Measurements from ENCODE around the gene OR51G1.

Gene OR51G1

GRCh38 chr11:4926608-4927007, 2.5 kb upstream of the OR51G1 start:
- H3K4me1 ChIP-seq (ENCODE audit: insufficient read depth, insufficient read length), result no peaks in the 10 kb centered on the region
- no peaks in the 10 kb centered on the region for H3K36me3 ChIP-seq (ENCODE audit: insufficient read depth, insufficient read length, low read length)
- no peak overlapping the region for H3K9ac ChIP-seq (ENCODE audit: insufficient read length, low read depth)
- H3K4me3 ChIP-seq (ENCODE audit: insufficient read length, low read depth), result no peak overlapping the region
- no peaks in the 10 kb centered on the region for H3K9me3 ChIP-seq (ENCODE audit: insufficient read depth, low read length)
- no peak for DNase-seq (ENCODE audit: low read depth, low spot score)
- TF ChIP-seq ZNF274 (IDR thresholded peaks at IDR 0.05; ENCODE audit: low read depth, low read length) (no peak), YY1 (IDR thresholded peaks at IDR 0.05; ENCODE audit: insufficient read depth, insufficient read length) (no peak), SUZ12 (IDR thresholded peaks at IDR 0.05; ENCODE audit: extremely low read depth, insufficient read depth, insufficient read length) (no peak)
- H3K27me3 ChIP-seq (ENCODE audit: insufficient read depth, insufficient read length), result no peaks in the 10 kb centered on the region

GRCh38 chr11:4922304-4922703, 1.8 kb downstream of the OR51G1 start:
- Histone ChIP-seq H3K4me3 (ENCODE audit: insufficient read length, low read depth) (no peak overlapping the region), H3K4me1 (ENCODE audit: insufficient read depth, insufficient read length) (no peaks in the 10 kb centered on the region), H3K9ac (ENCODE audit: insufficient read length, low read depth) (no peak overlapping the region)

GRCh38 chr11:4921796-4922195, 2.3 kb downstream of the OR51G1 start:
- TF ChIP-seq YY1 (IDR thresholded peaks at IDR 0.05; ENCODE audit: insufficient read depth, insufficient read length), result no peak
- no peak for TF ChIP-seq SUZ12 (IDR thresholded peaks at IDR 0.05; ENCODE audit: extremely low read depth, insufficient read depth, insufficient read length)
- TF ChIP-seq ZNF274 (IDR thresholded peaks at IDR 0.05; ENCODE audit: low read depth, low read length), result no peak
- no peak for DNase-seq (ENCODE audit: low read depth, low spot score)
- Histone ChIP-seq H3K4me3 (ENCODE audit: insufficient read length, low read depth) (no peak overlapping the region), H3K9me3 (ENCODE audit: insufficient read depth, low read length) (no peaks in the 10 kb centered on the region), H3K36me3 (ENCODE audit: insufficient read depth, insufficient read length, low read length) (no peaks in the 10 kb centered on the region), H3K4me1 (ENCODE audit: insufficient read depth, insufficient read length) (no peaks in the 10 kb centered on the region), H3K27me3 (ENCODE audit: insufficient read depth, insufficient read length) (no peaks in the 10 kb centered on the region), H3K9ac (ENCODE audit: insufficient read length, low read depth) (no peak overlapping the region)

More at GRCh38 chr11:4922304-4922703, 1.8 kb downstream of the OR51G1 start:
- no peak for DNase-seq (ENCODE audit: low read depth, low spot score)
- no peaks in the 10 kb centered on the region for H3K9me3 ChIP-seq (ENCODE audit: insufficient read depth, low read length)
- no peak for TF ChIP-seq SUZ12 (IDR thresholded peaks at IDR 0.05; ENCODE audit: extremely low read depth, insufficient read depth, insufficient read length)
- TF ChIP-seq ZNF274 (IDR thresholded peaks at IDR 0.05; ENCODE audit: low read depth, low read length), result no peak
- no peaks in the 10 kb centered on the region for H3K36me3 ChIP-seq (ENCODE audit: insufficient read depth, insufficient read length, low read length)
- no peaks in the 10 kb centered on the region for H3K27me3 ChIP-seq (ENCODE audit: insufficient read depth, insufficient read length)

GRCh38 chr11:4919250-4919649, 4.9 kb downstream of the OR51G1 start, which contains the start of gene OR51G2:
OR51G2 (minus strand) TSS chr11:4919350; CDS start chr11:4915663, 3,687 bp downstream.
- DNase-seq (ENCODE audit: low read depth, low spot score), result no peak
- Histone ChIP-seq H3K4me1 (ENCODE audit: insufficient read depth, insufficient read length) (no peaks in the 10 kb centered on the region), H3K36me3 (ENCODE audit: insufficient read depth, insufficient read length, low read length) (no peaks in the 10 kb centered on the region), H3K27me3 (ENCODE audit: insufficient read depth, insufficient read length) (no peaks in the 10 kb centered on the region), H3K4me3 (ENCODE audit: insufficient read length, low read depth) (no peak within 1 kb of the TSS), H3K9ac (ENCODE audit: insufficient read length, low read depth) (no peak within 1 kb of the TSS), H3K9me3 (ENCODE audit: insufficient read depth, low read length) (no peaks in the 10 kb centered on the region)
- TF ChIP-seq SUZ12 (IDR thresholded peaks at IDR 0.05; ENCODE audit: extremely low read depth, insufficient read depth, insufficient read length) (no peak), YY1 (IDR thresholded peaks at IDR 0.05; ENCODE audit: insufficient read depth, insufficient read length) (no peak), ZNF274 (IDR thresholded peaks at IDR 0.05; ENCODE audit: low read depth, low read length) (no peak)

GRCh38 chr11:4916581-4916980, 7.6 kb downstream of the OR51G1 start:
- Histone ChIP-seq H3K4me3 (ENCODE audit: insufficient read length, low read depth) (no peak overlapping the region), H3K9ac (ENCODE audit: insufficient read length, low read depth) (no peak overlapping the region), H3K4me1 (ENCODE audit: insufficient read depth, insufficient read length) (no peaks in the 10 kb centered on the region), H3K36me3 (ENCODE audit: insufficient read depth, insufficient read length, low read length) (no peaks in the 10 kb centered on the region), H3K27me3 (ENCODE audit: insufficient read depth, insufficient read length) (no peaks in the 10 kb centered on the region), H3K9me3 (ENCODE audit: insufficient read depth, low read length) (no peaks in the 10 kb centered on the region)
- no peak for DNase-seq (ENCODE audit: low read depth, low spot score)
- TF ChIP-seq ZNF274 (IDR thresholded peaks at IDR 0.05; ENCODE audit: low read depth, low read length) (no peak), SUZ12 (IDR thresholded peaks at IDR 0.05; ENCODE audit: extremely low read depth, insufficient read depth, insufficient read length) (no peak), YY1 (IDR thresholded peaks at IDR 0.05; ENCODE audit: insufficient read depth, insufficient read length) (no peak)

GRCh38 chr11:4903484-4903883, 20.7 kb downstream of the OR51G1 start, which contains the start of gene OR51A7:
OR51A7 (plus strand) TSS chr11:4903783; CDS start chr11:4907370, 3,587 bp downstream.
- TF ChIP-seq SUZ12 (IDR thresholded peaks at IDR 0.05; ENCODE audit: extremely low read depth, insufficient read depth, insufficient read length) (no peak), YY1 (IDR thresholded peaks at IDR 0.05; ENCODE audit: insufficient read depth, insufficient read length) (no peak), ZNF274 (IDR thresholded peaks at IDR 0.05; ENCODE audit: low read depth, low read length) (no peak)
- Histone ChIP-seq H3K27me3 (ENCODE audit: insufficient read depth, insufficient read length) (no peaks in the 10 kb centered on the region), H3K9me3 (ENCODE audit: insufficient read depth, low read length) (no peaks in the 10 kb centered on the region), H3K4me3 (ENCODE audit: insufficient read length, low read depth) (no peak within 1 kb of the TSS), H3K9ac (ENCODE audit: insufficient read length, low read depth) (no peak within 1 kb of the TSS), H3K4me1 (ENCODE audit: insufficient read depth, insufficient read length) (no peaks in the 10 kb centered on the region), H3K36me3 (ENCODE audit: insufficient read depth, insufficient read length, low read length) (no peaks in the 10 kb centered on the region)
- no peak for DNase-seq (ENCODE audit: low read depth, low spot score)

- H3K36me3 ChIP-seq (ENCODE audit: insufficient read depth, insufficient read length, low read length), result no peaks in the 10 kb centered on the region
- H3K27me3 ChIP-seq (ENCODE audit: insufficient read depth, insufficient read length), result no peaks in the 10 kb centered on the region
- no peak for DNase-seq (ENCODE audit: low read depth, low spot score)
- H3K4me3 ChIP-seq (ENCODE audit: insufficient read length, low read depth), result no peak overlapping the region
- H3K9me3 ChIP-seq (ENCODE audit: insufficient read depth, low read length), result no peaks in the 10 kb centered on the region
- no peak overlapping the region for H3K9ac ChIP-seq (ENCODE audit: insufficient read length, low read depth)
- no peak for TF ChIP-seq ZNF274 (IDR thresholded peaks at IDR 0.05; ENCODE audit: low read depth, low read length)
- no peak for TF ChIP-seq YY1 (IDR thresholded peaks at IDR 0.05; ENCODE audit: insufficient read depth, insufficient read length)
- no peak for TF ChIP-seq SUZ12 (IDR thresholded peaks at IDR 0.05; ENCODE audit: extremely low read depth, insufficient read depth, insufficient read length)
- no peaks in the 10 kb centered on the region for H3K4me1 ChIP-seq (ENCODE audit: insufficient read depth, insufficient read length)
These were observed 32.0 kb downstream of the OR51G1 start for GRCh38 chr11:4891996-4892640.
